Heart left ventricle (tissue), 13 donors: ENCODE data around the gene GPR141.

ENCODE experiments used
- POLR2A ChIP-seq, 2 donors: fragments of 450-650 bp; IDR thresholded peaks; one replicate each; pipeline ENCODE4 v1.6.1; 2017; ENCODE audit warnings: antibody characterized with exemption in 2 of 2, mild to moderate bottlenecking in 2 of 2, moderate library complexity in 2 of 2
- TF ChIP-seq, protein P1 (sequence below), 12 donors: fragments of 200-600 bp; sonication (generic) in 4 of 12; IDR thresholded peaks; one replicate each; pipeline versions ENCODE4 v1.5.0 to v1.8.0; 2018 to 2022; ENCODE audit warnings: antibody characterized with exemption in 12 of 12, mild to moderate bottlenecking in 5 of 12
- donor health status: ischemic (EF 13 %, LVEDD 7.1; RV severe dilation, severe dysfunction).
- donor health status: DM: no; HTN: yes; CAD: no.
- donor health status: DM: no; HTN: no; CAD: no.
- donor health status: ischemic (EF 25% LVEDD 6.9; RV normal size, moderate dysfunction).
- donor health status: ischemic (EF 25% LVEDD 5.7; RV mildly dilated, moderate dysfunction).
- donor health status: ischemic (EF 35%, LVEDD 5.7; RV mildly dilated, moderate dysfunction).
- donor health status: nonischemic (EF 11% LVEDD 7.7; RV severe dilation, severe dysfunction).
- donor health status: DM: yes; HTN: yes; CAD: no.
- donor health status: PGD.
- donor health status: ischemic (EF 29% LVEDD 5.4; RV normal size, mild dysfunction).
- donor health status: nonischemic (EF 23%, LVEDD 6.1; RV moderate dilation, normal function).

GRCh38 chr7:37786741-37787569, 103.4 kb downstream of the GPR141 start:
- TF ChIP-seq POLR2A (IDR thresholded peaks at IDR 0.05), result no peak
- TF ChIP-seq, protein P1, sequence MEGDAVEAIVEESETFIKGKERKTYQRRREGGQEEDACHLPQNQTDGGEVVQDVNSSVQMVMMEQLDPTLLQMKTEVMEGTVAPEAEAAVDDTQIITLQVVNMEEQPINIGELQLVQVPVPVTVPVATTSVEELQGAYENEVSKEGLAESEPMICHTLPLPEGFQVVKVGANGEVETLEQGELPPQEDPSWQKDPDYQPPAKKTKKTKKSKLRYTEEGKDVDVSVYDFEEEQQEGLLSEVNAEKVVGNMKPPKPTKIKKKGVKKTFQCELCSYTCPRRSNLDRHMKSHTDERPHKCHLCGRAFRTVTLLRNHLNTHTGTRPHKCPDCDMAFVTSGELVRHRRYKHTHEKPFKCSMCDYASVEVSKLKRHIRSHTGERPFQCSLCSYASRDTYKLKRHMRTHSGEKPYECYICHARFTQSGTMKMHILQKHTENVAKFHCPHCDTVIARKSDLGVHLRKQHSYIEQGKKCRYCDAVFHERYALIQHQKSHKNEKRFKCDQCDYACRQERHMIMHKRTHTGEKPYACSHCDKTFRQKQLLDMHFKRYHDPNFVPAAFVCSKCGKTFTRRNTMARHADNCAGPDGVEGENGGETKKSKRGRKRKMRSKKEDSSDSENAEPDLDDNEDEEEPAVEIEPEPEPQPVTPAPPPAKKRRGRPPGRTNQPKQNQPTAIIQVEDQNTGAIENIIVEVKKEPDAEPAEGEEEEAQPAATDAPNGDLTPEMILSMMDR (IDR thresholded peaks at IDR 0.05), result no peak
